ENCODE data around the gene SORCS2.

- TF ChIP-seq ZNF274 (IDR thresholded peaks at IDR 0.05; ENCODE audit: low read depth, low read length): no peak
- no peak for TF ChIP-seq YY1 (IDR thresholded peaks at IDR 0.05; ENCODE audit: insufficient read depth, insufficient read length)
- TF ChIP-seq SUZ12 (IDR thresholded peaks at IDR 0.05; ENCODE audit: extremely low read depth, insufficient read depth, insufficient read length): no peak
Measured at GRCh38 chr4:7734651-7735260, 542.4 kb downstream of the SORCS2 start.
